HG03060 (cell line): ENCODE data around the gene TAF11L5.
"Not testable (repeated sequence)": the region's sequence is repeated elsewhere in the genome, so short reads cannot be mapped to it uniquely, and the experiment has no call there.

Experiments used
- ATAC-seq: cut with Tn5 transposase; IDR thresholded peaks from one replicate; pipeline ENCODE4 v1.9.1; 2021; ENCODE audit warnings: low read depth, moderate number of reproducible peaks; ENCODE audit not compliant: unreplicated experiment

The TAF11L5 gene

GRCh38 chr5:17524935-17525334 is at the start of gene TAF11L5:
TSS of gene TAF11L5 (plus strand) at chr5:17525235.
- ATAC-seq, result not testable (repeated sequence)

- ATAC-seq, result no peak
Observed at GRCh38 chr5:17477043-17477442, 48.0 kb upstream of the TAF11L5 start.

- no peak for ATAC-seq
Observed at GRCh38 chr5:17477573-17478265, 47.3 kb upstream of the TAF11L5 start.

- ATAC-seq, result no peak
Observed at GRCh38 chr5:17481378-17481777, 43.7 kb upstream of the TAF11L5 start.

DNA sequence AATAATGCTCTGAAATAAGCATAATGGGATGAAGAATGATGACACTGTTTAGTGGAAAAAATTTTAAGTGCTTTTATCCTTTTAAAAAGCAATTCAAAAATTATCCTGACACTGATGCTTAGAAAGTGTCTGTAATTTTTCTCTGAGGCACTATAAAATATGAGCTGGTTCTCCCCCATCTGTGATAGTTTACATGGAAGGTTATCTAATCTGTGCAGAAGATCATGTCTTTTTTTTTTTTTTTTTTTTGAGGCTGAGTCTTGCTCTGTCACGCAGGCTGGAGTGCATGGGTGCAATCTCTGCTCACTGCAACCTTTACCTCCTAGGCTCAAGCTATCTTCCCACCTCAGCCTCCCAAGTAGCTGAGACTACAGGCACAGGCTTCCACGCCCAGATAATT is 42.2 kb upstream of the TAF11L5 start:
- no peak for ATAC-seq

- ATAC-seq, result not testable (repeated sequence)
Observed at GRCh38 chr5:17486464-17487173, 38.4 kb upstream of the TAF11L5 start.

DNA sequence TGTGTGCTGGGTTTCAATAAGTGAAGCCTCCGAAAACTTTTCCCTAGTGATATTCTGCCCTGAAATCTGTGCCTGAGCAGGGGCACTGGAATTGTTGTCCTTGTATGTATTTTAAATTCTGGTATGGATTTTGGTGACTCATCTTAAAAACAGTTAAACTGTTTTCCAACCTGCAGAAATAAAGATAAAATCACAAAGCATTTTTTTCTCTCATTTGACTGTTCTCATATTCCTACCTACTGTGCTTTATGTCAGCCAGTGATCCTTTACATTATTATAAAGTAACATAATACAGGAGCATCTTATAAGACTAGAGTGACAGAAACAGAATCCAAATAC is 37.9 kb upstream of the TAF11L5 start:
- no peak for ATAC-seq

- not testable (repeated sequence) for ATAC-seq
Observed at GRCh38 chr5:17491257-17491656, 33.8 kb upstream of the TAF11L5 start.

- ATAC-seq, result no peak
Observed at GRCh38 chr5:17492770-17493169, 32.3 kb upstream of the TAF11L5 start.

DNA sequence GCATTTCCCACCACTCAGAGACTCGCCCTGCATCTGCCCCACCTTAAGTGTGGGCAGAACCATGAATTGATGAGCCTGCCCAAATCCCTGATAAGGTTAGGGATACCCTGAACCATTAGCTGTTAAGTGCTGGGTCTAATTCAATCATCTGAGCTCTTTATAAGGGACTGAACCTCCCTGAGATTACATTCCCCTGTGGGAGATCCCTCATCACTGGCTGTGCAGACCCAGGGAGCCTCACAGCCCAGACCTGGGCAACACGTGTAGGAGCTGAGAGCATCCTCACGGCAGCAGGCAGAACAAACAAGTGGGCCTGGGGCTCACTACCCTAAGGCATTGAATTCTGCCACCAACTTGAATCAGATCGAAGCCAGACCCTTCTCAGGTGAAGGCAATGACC is 27.6 kb upstream of the TAF11L5 start:
- no peak for ATAC-seq

GRCh38 chr5:17497931-17498330 is 27.1 kb upstream of the TAF11L5 start, which contains the start of gene TAF11L2:
TSS of gene TAF11L2 (plus strand) at chr5:17498231.
- not testable (repeated sequence) for ATAC-seq

- no peak for ATAC-seq
Observed at GRCh38 chr5:17511775-17512325, 13.2 kb upstream of the TAF11L5 start.

- ATAC-seq, result not testable (repeated sequence)
Observed at GRCh38 chr5:17517526-17517925, 7.5 kb upstream of the TAF11L5 start.

DNA sequence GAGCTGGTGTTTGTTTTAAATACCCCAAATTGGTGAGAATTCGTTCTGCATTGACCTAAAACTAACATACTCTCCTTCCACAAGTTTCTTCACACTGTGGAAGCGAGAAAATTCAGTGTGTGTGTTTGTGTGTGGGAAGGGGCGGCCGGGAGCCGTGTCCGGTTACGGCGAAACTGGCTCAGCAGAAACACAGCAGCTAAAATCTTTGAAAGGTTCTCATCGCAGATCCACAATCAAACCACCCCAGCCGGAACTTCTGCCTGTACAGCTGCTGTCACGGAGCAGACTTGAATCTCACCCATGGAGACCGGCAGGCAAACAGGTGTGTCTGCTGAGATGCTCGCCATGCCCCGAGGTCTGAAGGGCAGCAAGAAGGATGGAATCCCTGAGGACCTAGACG is 7.0 kb upstream of the TAF11L5 start, which contains the start of gene TAF11L3:
Gene TAF11L3, plus strand, starts transcription at position 301 of the 400 bp plus-strand sequence.
- ATAC-seq, result not testable (repeated sequence)

- not testable (repeated sequence) for ATAC-seq
Observed at GRCh38 chr5:17519508-17519907, 5.5 kb upstream of the TAF11L5 start.

- not testable (repeated sequence) for ATAC-seq
Observed at GRCh38 chr5:17521501-17521900, 3.5 kb upstream of the TAF11L5 start, which contains the start of gene TAF11L4. TSS of gene TAF11L4 (plus strand) at chr5:17521801.

DNA sequence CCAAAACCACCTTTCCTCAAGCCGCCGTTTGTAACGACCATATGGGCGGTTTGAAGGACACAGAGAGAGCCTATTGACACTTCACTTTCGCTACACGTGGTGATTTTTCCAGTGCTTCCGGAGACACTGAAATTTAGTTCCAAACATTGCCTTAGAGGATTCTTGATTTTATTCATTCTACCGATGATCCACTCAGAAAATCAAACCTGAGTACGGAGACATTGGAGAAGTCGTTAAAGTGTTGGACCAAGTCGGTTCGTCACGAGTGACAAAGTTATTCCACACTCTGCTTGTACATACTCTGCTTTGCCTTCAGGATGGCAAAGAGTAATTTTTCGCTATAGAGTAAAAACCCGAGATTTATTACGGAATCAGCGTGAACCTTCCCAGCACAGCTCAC is 1.5 kb downstream of the TAF11L5 start:
- ATAC-seq, result not testable (repeated sequence)

GRCh38 chr5:17528369-17528768 is 3.3 kb downstream of the TAF11L5 start, which contains the start of gene TAF11L6:
TSS of gene TAF11L6 (plus strand) at chr5:17528669.
- not testable (repeated sequence) for ATAC-seq
